Sigmoid colon (tissue), 7 donors: ENCODE measurements around the gene SLC6A11. TPM values are rescaled to one million over a fixed set of nuclear protein-coding genes. Genes with fewer than 3 reads are reported as not detected.
A peak's percentile ranks its signal among the peaks of the same experiment; 100 is the strongest.

Experiments
- DNase-seq: peaks from one replicate; pipeline ENCODE4 v3.0.0-alpha.2; 2019
- H3K27ac ChIP-seq, 4 donors: fragments of 200-600 bp; sonication (generic); one replicate each; pipeline ENCODE4 v1.5.1; 2016 to 2019; ENCODE audit warnings: mild to moderate bottlenecking in 1 of 4
- H3K27me3 ChIP-seq, 3 donors: fragments of 200-600 bp; sonication (generic); one replicate each; pipeline ENCODE4 v1.5.1; 2019; ENCODE audit warnings: mild to moderate bottlenecking in 1 of 3
- H3K36me3 ChIP-seq, 4 donors: fragments of 200-600 bp; sonication (generic); one replicate each; pipeline ENCODE4 v1.5.1; 2016 to 2019
- H3K4me1 ChIP-seq, 4 donors: fragments of 200-600 bp; sonication (generic); one replicate each; pipeline ENCODE4 v1.5.1; 2017 to 2019
- H3K4me3 ChIP-seq, 4 donors: fragments of 200-600 bp; sonication (generic); one replicate each; pipeline ENCODE4 v1.5.1; 2017 to 2019; ENCODE audit warnings: mild to moderate bottlenecking in 2 of 4, moderate library complexity in 1 of 4
- H3K9me3 ChIP-seq, 4 donors: fragments of 200-600 bp in 3 of 4; sonication (generic) in 3 of 4; one replicate each; pipeline versions ENCODE4 v1.5.1 to v1.6.1; 2013 to 2019
- EP300 ChIP-seq, 4 donors: sonication (generic); formaldehyde crosslinking; IDR thresholded peaks; one replicate each; pipeline ENCODE4 v1.6.1; 2017; ENCODE audit warnings: antibody characterized with exemption in 4 of 4
- POLR2A ChIP-seq, 2 donors: fragments of 450-650 bp; IDR thresholded peaks; one replicate each; pipeline ENCODE4 v1.6.1; 2016; ENCODE audit warnings: antibody characterized with exemption in 2 of 2, mild to moderate bottlenecking in 2 of 2, moderate library complexity in 2 of 2
- POLR2AphosphoS5 ChIP-seq, 4 donors: sonication (generic); formaldehyde crosslinking; IDR thresholded peaks; one replicate each; pipeline ENCODE4 v1.6.1; 2017; ENCODE audit warnings: antibody characterized with exemption in 4 of 4
- WGBS, 2 donors: extraction: QIAGEN DNeasy Blood & Tissue Kit; methylation state at CpG; one replicate each; pipeline ENCODE4 v1.1.7; 2013; 5-methylcytosine and 5-hydroxymethylcytosine counted together
- intact Hi-C: fragments of 100-400 bp; cut with DNase I; formaldehyde crosslinking; loops from one replicate; pipeline ENCODE4 v1.15.1; 2023
- polyA plus RNA-seq, 3 donors: library from polyadenylated mRNA; stranded (reverse); fragments of 200-250 nt; gene quantifications; one replicate each; pipeline ENCODE4 v1.2.3, GENCODE V29; 2013
- total RNA-seq, 4 donors: library from RNA; depleted of rRNA; stranded (reverse); fragments of >200 nt; gene quantifications; one replicate each; pipeline ENCODE4 v1.1.0, GENCODE V29; 2016
- TF ChIP-seq, protein P1 (sequence below), 4 experiments: fragments of 450-650 bp in 3 of 4; fragments of 200-600 bp in 1 of 4; IDR thresholded peaks; one replicate each; pipeline ENCODE4 v1.5.1; 2016 to 2019; ENCODE audit warnings: antibody characterized with exemption in 4 of 4, mild to moderate bottlenecking in 3 of 4, moderate library complexity in 2 of 4
- donor health status: healthy with polysubstance abuse.
- donor health status: Bipolar disorder and iron deficiency.
- donor health status: healthy.

Gene SLC6A11
- total RNA-seq = under 1 TPM in 1 of 4 donors, not detected in 3; 0.14 TPM
- polyA plus RNA-seq = under 1 TPM in 1 of 3 donors, not detected in 2; 0.03 TPM

DNA sequence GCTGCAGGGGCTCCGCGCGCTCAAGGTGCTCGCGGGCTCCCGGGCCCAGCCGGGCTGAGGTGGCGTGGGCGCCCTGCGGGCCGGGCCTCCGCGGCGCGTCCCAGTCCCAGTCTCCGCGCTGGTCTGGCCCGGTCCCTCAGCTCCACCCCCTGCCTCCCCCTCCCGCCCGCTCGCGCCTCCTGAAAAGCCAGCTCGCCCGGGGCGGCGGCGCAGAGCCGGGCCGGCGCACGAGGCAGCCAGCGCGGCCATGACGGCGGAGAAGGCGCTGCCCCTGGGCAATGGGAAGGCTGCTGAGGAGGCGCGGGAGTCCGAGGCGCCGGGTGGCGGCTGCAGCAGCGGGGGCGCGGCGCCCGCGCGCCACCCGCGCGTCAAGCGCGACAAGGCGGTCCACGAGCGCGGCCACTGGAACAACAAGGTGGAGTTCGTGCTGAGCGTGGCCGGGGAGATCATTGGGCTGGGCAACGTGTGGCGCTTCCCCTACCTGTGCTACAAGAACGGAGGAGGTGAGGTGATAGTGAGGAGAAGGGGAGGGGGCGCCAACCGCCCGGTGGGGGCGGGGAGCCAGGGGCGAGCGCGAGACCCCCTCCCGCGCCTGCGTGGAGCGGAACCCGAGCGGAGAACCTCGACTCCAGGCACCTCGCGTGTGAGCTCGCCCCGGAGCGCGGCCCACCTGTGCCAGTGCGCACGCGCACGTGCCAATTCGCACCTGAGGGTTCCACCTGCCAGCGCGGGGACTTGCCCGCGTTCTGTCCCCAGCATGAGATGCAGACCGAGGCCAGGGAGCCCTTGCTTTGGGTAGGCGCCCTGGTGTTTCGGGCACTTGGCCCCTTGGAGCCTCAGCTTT is at the start of gene SLC6A11:
SLC6A11 (plus strand) TSS at position 210 of the 844 bp plus-strand sequence; CDS start at position 248, 38 bp downstream.
- peaks cover 11 to 44% (median 29%) of the 10 kb centered on the region in 3 donors for H3K27me3 ChIP-seq
- H3K9me3 ChIP-seq = no peaks in the 10 kb centered on the region
- peak within 1 kb of the TSS in 3 of 4 donors; percentile 9 to 40 (median 32) for H3K4me3 ChIP-seq
- no peak for DNase-seq
- 8 to 27% methylated on average over 96 of the region's 96 CpGs for WGBS, 2 donors
- TF ChIP-seq, protein P1, sequence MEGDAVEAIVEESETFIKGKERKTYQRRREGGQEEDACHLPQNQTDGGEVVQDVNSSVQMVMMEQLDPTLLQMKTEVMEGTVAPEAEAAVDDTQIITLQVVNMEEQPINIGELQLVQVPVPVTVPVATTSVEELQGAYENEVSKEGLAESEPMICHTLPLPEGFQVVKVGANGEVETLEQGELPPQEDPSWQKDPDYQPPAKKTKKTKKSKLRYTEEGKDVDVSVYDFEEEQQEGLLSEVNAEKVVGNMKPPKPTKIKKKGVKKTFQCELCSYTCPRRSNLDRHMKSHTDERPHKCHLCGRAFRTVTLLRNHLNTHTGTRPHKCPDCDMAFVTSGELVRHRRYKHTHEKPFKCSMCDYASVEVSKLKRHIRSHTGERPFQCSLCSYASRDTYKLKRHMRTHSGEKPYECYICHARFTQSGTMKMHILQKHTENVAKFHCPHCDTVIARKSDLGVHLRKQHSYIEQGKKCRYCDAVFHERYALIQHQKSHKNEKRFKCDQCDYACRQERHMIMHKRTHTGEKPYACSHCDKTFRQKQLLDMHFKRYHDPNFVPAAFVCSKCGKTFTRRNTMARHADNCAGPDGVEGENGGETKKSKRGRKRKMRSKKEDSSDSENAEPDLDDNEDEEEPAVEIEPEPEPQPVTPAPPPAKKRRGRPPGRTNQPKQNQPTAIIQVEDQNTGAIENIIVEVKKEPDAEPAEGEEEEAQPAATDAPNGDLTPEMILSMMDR (IDR thresholded peaks at IDR 0.05) = no peak
- no peak for TF ChIP-seq EP300 (IDR thresholded peaks at IDR 0.05)
- no peak for TF ChIP-seq POLR2A (IDR thresholded peaks at IDR 0.05)
- TF ChIP-seq POLR2AphosphoS5 (IDR thresholded peaks at IDR 0.05) = no peak
- no peak within 1 kb of the TSS for H3K27ac ChIP-seq
- intact Hi-C loops = no loop called here
- H3K4me1 ChIP-seq = peaks cover 0 to 10% (median 9%) of the 10 kb centered on the region in 4 donors
- H3K36me3 ChIP-seq = no peaks in the 10 kb centered on the region

- H3K9me3 ChIP-seq = peaks cover 0 to 2% (median 0%) of the 10 kb centered on the region in 4 donors
- no peaks in the 10 kb centered on the region for H3K4me1 ChIP-seq
- no peak overlapping the region for H3K27ac ChIP-seq
- TF ChIP-seq POLR2AphosphoS5 (IDR thresholded peaks at IDR 0.05) = no peak
- TF ChIP-seq EP300 (IDR thresholded peaks at IDR 0.05) = no peak
- TF ChIP-seq, protein P1 (IDR thresholded peaks at IDR 0.05) = no peak
- TF ChIP-seq POLR2A (IDR thresholded peaks at IDR 0.05) = no peak
- DNase-seq = no peak
- WGBS, 2 donors = 81 to 85% methylated on average over 10 of the region's 10 CpGs
- no peaks in the 10 kb centered on the region for H3K36me3 ChIP-seq
- intact Hi-C loops = no loop called here
- peaks cover 0 to 42% (median 0%) of the 10 kb centered on the region in 3 donors for H3K27me3 ChIP-seq
- H3K4me3 ChIP-seq = no peak overlapping the region
Measured at GRCh38 chr3:10768708-10769394, 47.2 kb upstream of the SLC6A11 start.

DNA sequence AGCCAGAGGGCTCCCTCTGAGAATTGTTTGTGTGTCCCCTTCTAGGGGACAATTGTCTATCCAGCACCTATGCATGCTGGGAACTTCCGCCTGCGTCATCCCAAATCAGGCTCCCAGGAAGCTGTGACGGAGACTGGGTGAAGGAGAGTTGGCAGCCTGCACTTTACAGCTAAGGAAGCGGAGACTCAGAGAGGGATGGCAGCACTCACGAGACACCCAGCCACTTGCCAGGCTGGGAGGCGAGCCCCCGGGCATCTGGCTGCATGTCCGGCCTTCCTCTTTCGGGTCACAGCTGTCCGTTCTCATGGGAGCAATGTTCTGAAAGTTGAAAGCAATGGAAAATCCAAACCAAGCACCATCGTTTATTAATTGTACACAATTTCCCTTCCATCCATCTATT is 45.5 kb upstream of the SLC6A11 start:
- intact Hi-C loops = no loop called here
- no peaks in the 10 kb centered on the region for H3K36me3 ChIP-seq
- WGBS, 2 donors = 75 to 83% methylated on average over 11 of the region's 11 CpGs
- no peak for DNase-seq
- TF ChIP-seq EP300 (IDR thresholded peaks at IDR 0.05) (no peak), POLR2AphosphoS5 (IDR thresholded peaks at IDR 0.05) (no peak), POLR2A (IDR thresholded peaks at IDR 0.05) (no peak)
- TF ChIP-seq, protein P1 (IDR thresholded peaks at IDR 0.05) = no peak
- H3K4me3 ChIP-seq = no peak overlapping the region
- peaks cover 0 to 31% (median 0%) of the 10 kb centered on the region in 3 donors for H3K27me3 ChIP-seq
- H3K9me3 ChIP-seq = peaks cover 0 to 2% (median 0%) of the 10 kb centered on the region in 4 donors
- no peaks in the 10 kb centered on the region for H3K4me1 ChIP-seq
- no peak overlapping the region for H3K27ac ChIP-seq

- no peaks in the 10 kb centered on the region for H3K36me3 ChIP-seq
- H3K27me3 ChIP-seq = peaks cover 0 to 31% (median 0%) of the 10 kb centered on the region in 3 donors
- H3K4me3 ChIP-seq = no peak overlapping the region
- DNase-seq = no peak
- TF ChIP-seq, protein P1 (IDR thresholded peaks at IDR 0.05) = no peak
- no peak for TF ChIP-seq POLR2AphosphoS5 (IDR thresholded peaks at IDR 0.05)
- TF ChIP-seq POLR2A (IDR thresholded peaks at IDR 0.05) = no peak
- TF ChIP-seq EP300 (IDR thresholded peaks at IDR 0.05) = no peak
- peaks cover 0 to 2% (median 0%) of the 10 kb centered on the region in 4 donors for H3K9me3 ChIP-seq
- 55 to 60% methylated on average over 3 of the region's 3 CpGs for WGBS, 2 donors
- intact Hi-C loops = no loop called here
- no peaks in the 10 kb centered on the region for H3K4me1 ChIP-seq
- no peak overlapping the region for H3K27ac ChIP-seq
Measured at GRCh38 chr3:10770981-10771380, 45.0 kb upstream of the SLC6A11 start.
